Head of caudate nucleus (tissue), 42 donors: ENCODE data around the gene CAPZB.

Source experiments
- DNase-seq, 42 donors: peaks; one replicate each; pipeline versions ENCODE4 v3.0.0 to v3.0.0-alpha.2; 2020 to 2021; ENCODE audit warnings: mixed read lengths in 7 of 42
- intact Hi-C: fragments of 100-400 bp; cut with DNase I; formaldehyde crosslinking; loops from one replicate; pipeline ENCODE4 v1.15.0; 2022

CAPZB gene

GRCh38 chr1:19319196-19319595 lies 166.1 kb downstream of the CAPZB start:
- no peak for DNase-seq
- intact Hi-C loops: no loop called here

GRCh38 chr1:19317126-19317910 lies 168.0 kb downstream of the CAPZB start:
- peak in 18 of 42 donors; percentile 8 to 76 (median 38) for DNase-seq
- intact Hi-C loops: no loop called here

- DNase-seq: no peak
Measured at GRCh38 chr1:19315378-19316198, 169.8 kb downstream of the CAPZB start.

GRCh38 chr1:19313961-19314882 lies 171.1 kb downstream of the CAPZB start:
- peak in 1 of 42 donors; percentile 10 for DNase-seq
- intact Hi-C loops: loop anchor here (5.0 kb wide), 1 partner anchor 62 kb away; the partner anchor contains the start of genes EMC1 and MRTO4

More at GRCh38 chr1:19315378-19316198, 169.8 kb downstream of the CAPZB start:
- intact Hi-C loops: no loop called here

GRCh38 chr1:19313636-19313959 lies 171.7 kb downstream of the CAPZB start:
- intact Hi-C loops: loop anchor here (5.0 kb wide), 1 partner anchor 61 kb away; the partner anchor contains the start of genes EMC1 and MRTO4
- DNase-seq: peak in 1 of 42 donors; percentile 3

- intact Hi-C loops: loop anchor here (5.0 kb wide), 1 partner anchor 61 kb away; the partner anchor contains the start of genes EMC1 and MRTO4
- peak in 7 of 42 donors; percentile 21 to 48 (median 29) for DNase-seq
Measured at GRCh38 chr1:19312782-19313635, 172.3 kb downstream of the CAPZB start.

- intact Hi-C loops: loop anchor here (5.0 kb wide), 1 partner anchor 60 kb away; the partner anchor contains the start of genes EMC1 and MRTO4
- DNase-seq: peak; percentile 76 to 98 (median 94)
Measured at GRCh38 chr1:19311931-19312781, 173.2 kb downstream of the CAPZB start, which contains the start of the genes AKR7A2 and SLC66A1. Gene AKR7A2 (minus strand): TSS chr1:19312144. CDS start chr1:19312124, 20 bp downstream. Gene SLC66A1 (plus strand): TSS chr1:19312326. CDS start chr1:19317678, 5,352 bp downstream.

- intact Hi-C loops: loop anchor here (5.0 kb wide), 1 partner anchor 59 kb away; the partner anchor contains the start of genes EMC1 and MRTO4
- peak in 25 of 42 donors; percentile 16 to 61 (median 39) for DNase-seq
Measured at GRCh38 chr1:19311503-19311930, 173.8 kb downstream of the CAPZB start.

GRCh38 chr1:19310720-19311502 lies 174.4 kb downstream of the CAPZB start:
- peak in 2 of 42 donors; percentile 15 to 21 for DNase-seq
- intact Hi-C loops: loop anchor here (5.0 kb wide), 1 partner anchor 59 kb away; the partner anchor contains the start of genes EMC1 and MRTO4

- DNase-seq: peak in 1 of 42 donors; percentile 26
Measured at GRCh38 chr1:19310061-19310460, 175.3 kb downstream of the CAPZB start.

GRCh38 chr1:19309123-19309813 lies 176.1 kb downstream of the CAPZB start:
- intact Hi-C loops: no loop called here
- DNase-seq: peak in 1 of 42 donors; percentile 3

More at GRCh38 chr1:19310061-19310460, 175.3 kb downstream of the CAPZB start:
- intact Hi-C loops: loop anchor here (5.0 kb wide), 1 partner anchor 58 kb away; the partner anchor contains the start of genes EMC1 and MRTO4

- DNase-seq: peak in 1 of 42 donors; percentile 17
- intact Hi-C loops: no loop called here
Measured at GRCh38 chr1:19308509-19308907, 176.8 kb downstream of the CAPZB start.

GRCh38 chr1:19307794-19308508 lies 177.4 kb downstream of the CAPZB start:
- intact Hi-C loops: no loop called here
- peak in 1 of 42 donors; percentile 3 for DNase-seq

GRCh38 chr1:19306941-19307340 lies 178.4 kb downstream of the CAPZB start:
- peak in 1 of 42 donors; percentile 10 for DNase-seq
- intact Hi-C loops: no loop called here
